ENCODE measurements around the gene FCRLB.
"Not testable (repeated sequence)": the region's sequence is repeated elsewhere in the genome, so short reads cannot be mapped to it uniquely, and the experiment has no call there.

The FCRLB gene

DNA sequence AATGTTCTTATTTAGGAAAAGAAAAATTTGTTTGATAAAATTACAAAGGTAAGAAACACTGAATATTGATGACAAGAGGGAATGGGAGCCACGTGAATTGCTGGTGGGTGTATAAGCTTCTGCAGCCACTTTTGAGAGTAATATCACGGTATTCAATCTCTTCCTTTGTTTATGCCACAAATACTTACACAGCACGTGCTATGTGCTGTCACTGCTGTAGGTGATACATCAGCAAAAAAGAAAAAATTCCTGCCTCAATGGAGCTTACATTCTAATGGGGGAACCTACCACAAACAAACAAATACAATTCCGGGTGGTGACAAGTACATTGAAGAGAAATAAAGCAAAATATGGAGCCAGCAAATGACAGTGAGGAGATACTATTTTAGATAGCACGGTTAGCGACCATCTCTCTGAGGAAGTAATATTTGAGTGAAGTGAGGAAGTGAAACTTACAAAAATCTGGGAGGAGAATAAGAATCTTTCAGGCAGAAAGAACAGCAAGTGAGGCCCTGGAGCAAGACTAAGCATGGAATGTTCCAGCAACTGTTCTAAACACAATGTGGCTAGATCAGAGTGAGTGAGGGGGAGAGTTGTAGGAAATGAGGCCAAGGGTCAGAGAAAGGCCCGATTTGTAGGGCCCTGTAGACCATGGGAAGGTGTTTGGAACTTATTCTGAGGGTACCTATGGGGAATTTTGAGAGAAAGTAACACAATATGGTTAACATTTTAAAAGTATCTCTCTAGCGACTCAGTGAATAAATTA is 2.6 kb upstream of the FCRLB start:
- intact Hi-C loops (cut with DNase I) = no loop called here
- DNase-seq = no peak

DNA sequence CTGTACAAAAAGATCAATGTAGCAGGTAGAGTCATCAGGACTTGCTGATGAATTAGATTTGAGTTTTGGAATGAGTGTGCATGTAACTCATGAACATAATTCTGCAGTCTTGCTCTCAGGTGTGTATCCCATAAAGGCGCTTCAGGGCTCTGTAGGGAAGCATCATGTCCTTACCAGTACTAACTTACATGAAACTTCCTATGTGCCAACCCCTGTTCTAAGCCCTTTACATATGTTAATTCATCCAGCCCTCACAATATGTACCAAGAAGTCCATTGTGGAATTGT is 2.1 kb upstream of the FCRLB start:
- no peak for DNase-seq
- intact Hi-C loops (cut with DNase I) = no loop called here

DNA sequence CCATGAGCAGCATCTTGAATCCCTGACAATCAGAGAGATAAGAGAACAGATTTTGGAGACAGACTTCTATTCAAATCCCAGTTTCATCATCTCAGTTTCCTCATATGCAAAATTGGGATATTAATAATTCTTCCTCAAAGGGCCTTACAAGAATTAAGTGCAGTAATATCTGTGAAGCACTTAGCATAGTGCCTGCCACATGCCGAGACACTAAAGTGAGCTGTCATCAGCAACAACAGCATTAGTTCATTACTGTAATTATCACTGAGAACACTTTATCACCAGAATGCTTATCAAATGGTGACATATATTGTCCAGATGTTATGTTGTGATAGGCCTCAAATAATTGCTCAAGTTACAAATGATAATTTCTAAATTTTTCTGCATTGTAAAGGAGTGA is 922 bp upstream of the FCRLB start:
- no peak for DNase-seq
- intact Hi-C loops (cut with DNase I) = no loop called here

DNA sequence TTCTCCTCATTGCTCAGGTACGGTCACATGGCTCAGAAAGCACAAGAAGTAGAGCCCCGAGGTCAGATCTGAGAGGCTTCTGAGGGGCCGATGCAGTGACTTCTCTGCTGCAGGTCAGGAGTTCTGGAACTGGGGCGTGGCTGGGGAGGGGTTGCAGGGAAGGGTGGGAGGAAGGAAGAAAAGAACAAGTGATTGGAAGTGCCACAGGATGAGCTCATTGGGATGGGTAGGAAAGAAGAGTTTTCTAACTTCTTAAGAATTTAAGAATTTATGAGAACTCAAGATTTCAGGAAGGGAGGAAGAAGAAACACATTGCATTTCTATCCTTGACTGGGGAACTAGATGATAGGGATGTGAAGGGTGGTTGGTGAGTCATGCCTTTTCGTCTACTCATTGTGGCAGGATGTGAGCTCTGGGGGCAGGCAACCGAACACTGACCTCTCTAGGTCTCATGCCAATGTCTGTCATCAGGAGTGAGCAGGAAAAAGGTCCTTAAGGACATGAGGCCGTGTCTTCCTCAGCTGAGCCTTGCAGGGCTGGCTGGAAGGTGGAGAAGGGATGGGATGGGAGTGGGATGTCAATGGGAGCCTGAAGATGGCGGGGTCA is 497 bp downstream of the FCRLB start:
- intact Hi-C loops (cut with DNase I) = no loop called here
- DNase-seq = no peak

DNA sequence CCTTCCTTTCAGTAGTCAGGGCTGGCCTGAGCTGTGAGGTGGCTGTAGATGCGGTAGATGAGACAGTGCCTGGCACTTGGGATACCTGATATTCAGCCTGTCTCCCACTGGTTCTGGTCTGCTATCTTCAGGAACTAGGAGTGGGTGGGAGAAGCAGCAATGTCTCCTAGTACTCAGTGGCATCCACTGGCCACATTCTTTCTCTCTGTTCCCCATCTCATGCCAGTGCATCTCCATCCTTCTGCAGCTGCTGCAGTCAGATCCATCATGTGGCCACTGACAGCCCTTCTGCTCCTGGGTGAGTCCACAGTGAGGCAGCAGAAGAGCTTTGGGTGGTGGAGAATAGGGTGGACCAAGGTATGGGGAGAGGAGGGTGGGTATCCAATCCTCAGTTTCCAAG is 1.1 kb downstream of the FCRLB start:
- no peak for DNase-seq
- intact Hi-C loops (cut with DNase I) = no loop called here

DNA sequence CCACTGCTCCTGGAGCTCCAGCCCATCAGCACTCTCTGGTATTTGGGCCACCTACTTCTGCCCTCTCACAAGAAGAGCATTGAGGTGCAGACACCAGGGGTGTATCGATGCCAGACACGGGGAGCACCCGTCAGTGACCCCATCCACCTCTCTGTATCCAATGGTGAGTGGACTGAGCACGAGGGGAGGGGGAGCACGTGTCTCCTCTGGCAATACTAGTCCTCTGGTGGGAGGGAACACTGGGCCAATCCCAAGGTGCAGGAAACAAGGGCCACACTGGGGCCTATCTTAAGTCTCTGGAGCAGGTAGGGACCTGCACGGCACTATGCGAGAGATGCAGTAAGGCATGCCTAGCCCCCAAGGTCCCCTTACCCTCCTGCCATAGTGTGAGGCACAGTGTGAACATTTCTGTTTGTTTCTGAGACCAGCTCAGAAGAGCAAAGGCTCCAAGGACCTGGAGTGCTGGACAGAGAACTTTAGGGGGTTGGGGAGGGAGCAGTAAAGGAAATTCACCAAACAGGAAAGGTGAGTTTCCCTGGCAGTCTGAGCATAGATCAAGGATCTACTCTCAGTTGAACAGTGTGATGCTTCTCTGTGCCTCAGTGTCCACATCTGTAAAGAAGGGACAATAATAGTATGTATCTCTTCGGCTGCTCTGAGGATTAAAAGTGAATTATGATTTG is 2.3 kb downstream of the FCRLB start:
- no peak for DNase-seq
- intact Hi-C loops (cut with DNase I) = no loop called here

DNA sequence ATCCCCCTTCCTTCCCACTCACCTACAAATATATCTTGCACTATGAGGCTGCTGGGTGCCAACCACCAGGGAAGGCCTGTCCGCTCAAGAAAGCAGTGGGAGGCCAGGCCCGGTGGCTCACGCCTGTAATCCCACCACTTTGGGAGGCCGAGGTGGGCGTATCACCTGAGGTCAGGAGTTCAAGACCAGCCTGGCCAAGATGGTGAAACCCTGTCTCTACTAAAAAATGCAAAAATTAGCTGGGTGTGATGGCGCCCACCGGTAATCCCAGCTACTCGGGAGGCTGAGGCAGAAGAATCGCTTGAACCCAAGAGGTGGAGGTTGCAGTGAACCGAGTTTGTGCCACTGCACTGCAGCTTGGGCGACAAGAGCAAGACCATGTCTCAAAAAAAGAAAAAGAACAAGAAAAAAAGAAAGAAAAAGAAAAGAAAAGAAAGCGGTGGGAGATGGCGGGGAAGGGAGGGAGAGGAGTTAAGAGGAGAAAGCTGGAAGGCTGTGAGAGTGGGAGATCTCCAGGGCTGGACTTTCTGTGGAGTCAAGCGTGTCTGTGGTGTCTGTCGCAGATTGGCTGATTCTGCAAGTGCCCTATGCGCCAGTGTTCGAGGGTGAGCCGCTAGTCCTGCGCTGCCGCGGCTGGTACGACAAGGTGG is 4.0 kb downstream of the FCRLB start:
- intact Hi-C loops (cut with DNase I); DNase-seq: not testable (repeated sequence)

DNA sequence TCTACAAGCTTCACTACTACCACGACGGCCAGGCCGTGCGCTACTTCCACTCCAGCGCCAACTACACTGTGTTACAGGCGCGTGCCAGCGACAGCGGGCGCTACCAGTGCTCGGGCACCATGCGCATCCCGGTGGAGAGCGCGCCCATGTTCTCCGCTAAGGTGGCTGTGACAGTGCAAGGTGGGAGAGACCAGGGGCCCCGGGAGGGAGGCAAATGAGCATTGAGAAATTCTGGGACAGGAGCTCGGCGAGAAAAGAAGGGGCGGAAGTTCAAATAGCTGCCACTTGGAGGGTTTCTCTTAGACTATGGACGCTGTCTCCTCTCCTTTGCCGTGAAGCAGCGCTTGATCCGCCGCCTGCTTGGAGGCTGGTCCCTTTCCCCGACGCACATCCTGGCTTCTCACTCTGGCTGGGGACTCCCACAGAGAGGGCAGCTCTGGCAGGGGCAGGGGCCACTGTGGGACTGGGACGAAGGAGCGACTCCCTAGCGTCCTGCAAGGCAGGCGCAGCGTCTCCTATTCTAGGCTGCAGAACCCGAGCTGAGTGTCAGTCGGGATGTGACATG is 4.6 kb downstream of the FCRLB start:
- peak; percentile 31 to 94 (median 63) for DNase-seq
- intact Hi-C loops (cut with DNase I) = no loop called here

DNA sequence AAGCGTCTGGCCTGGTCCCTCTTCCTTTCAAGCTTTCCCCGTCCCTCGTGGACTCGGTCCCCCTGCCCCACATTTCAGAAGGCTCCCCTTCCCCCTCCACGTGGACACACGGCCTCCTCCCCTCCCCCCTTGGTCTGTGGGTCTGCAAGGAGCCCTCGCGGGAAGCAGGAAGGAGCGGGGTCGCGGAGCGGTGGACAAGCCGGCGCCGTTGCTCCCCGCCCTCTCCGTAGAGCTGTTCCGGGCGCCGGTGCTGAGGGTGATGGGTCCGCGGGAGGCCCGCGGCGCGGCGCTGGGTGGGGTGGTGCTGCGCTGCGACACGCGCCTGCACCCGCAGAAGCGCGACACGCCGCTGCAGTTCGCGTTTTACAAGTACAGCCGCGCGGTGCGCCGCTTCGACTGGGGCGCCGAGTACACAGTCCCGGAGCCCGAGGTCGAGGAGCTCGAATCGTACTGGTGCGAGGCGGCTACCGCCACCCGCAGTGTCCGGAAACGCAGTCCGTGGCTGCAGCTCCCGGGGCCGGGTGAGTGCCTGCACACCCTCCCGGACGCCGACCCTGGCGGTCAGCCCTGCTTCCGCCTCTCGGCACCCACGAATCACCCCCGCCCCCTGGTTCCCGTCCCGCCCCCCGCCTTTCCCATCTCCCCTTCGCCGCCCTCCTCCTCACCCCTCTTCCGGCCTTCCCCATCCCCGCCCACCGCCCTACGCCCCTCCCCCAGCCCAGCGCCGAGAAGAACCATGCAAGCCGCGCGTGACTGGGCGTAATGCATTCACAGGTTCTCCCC is 5.3 kb downstream of the FCRLB start:
- intact Hi-C loops (cut with DNase I) = no loop called here

DNA sequence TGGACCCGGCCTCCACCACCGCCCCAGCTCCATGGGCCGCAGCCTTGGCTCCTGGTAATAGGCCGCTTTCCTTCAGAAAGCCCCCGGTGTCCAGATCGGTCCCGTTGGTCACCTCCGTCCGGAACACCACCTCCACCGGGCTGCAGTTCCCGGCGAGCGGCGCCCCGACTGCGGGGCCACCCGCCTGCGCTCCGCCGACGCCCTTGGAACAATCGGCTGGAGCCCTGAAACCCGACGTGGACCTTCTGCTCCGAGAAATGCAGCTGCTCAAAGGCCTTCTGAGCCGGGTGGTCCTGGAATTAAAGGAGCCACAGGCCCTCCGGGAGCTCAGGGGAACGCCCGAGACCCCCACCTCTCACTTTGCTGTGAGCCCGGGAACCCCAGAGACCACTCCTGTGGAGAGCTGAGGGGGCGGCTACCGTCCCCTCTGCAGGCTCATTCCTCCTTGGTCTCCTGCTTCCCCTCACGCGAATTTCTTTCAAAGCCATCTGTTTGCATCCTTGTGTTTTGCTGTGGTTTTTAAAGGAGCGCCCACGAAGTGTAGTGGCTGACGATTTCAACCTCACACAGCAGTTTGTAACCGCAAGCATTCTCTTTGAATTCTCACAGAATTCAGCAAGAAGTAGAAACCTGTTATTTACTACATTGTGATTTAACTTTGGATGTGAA is 6.0 kb downstream of the FCRLB start:
- intact Hi-C loops (cut with DNase I) = no loop called here
- peak in 2 of 10 donors; percentile 78 to 80 for DNase-seq

More for the DNA sequence above, 5.3 kb downstream of the FCRLB start:
- DNase-seq = peak; percentile 46 to 94 (median 72)

DNA sequence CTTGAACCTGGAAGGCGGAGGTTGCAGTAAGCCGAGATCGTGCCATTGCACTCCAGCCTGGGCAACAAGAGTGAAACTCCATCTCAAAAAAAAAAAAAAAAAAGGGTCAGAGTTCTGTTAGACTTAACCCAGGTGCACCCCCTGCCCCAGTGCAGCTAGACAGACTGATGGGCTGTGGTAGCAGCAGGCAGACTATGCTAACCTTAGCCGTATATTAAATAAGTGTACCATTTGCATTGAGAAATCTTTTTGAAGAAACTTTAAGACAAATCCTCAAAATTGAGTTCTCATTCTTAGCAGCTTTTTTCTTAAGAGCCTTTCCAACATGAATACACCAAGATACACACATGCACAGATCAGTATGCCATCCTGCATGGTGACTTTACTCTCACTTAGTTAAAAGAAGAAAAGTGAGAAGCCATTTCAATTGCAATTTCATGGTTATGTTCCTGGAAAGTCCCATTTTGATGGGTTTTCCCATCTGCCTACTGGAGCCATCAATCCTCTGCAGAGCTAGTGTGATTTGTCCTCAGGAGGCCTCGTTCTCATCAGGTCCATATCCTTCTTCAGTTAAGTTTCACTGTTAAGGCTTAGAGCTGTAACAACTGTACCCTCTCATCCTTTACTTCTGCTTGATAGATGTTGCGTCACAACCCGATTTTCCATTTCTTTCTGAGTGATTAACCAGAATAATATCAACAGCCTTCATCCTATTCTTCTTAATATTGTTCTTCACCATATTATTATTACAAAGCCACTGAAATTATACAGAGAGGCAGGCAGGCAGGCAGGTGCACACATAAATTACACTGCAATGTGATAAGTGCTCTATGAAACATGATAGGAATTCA is 7.3 kb downstream of the FCRLB start:
- intact Hi-C loops (cut with DNase I) = no loop called here

DNA sequence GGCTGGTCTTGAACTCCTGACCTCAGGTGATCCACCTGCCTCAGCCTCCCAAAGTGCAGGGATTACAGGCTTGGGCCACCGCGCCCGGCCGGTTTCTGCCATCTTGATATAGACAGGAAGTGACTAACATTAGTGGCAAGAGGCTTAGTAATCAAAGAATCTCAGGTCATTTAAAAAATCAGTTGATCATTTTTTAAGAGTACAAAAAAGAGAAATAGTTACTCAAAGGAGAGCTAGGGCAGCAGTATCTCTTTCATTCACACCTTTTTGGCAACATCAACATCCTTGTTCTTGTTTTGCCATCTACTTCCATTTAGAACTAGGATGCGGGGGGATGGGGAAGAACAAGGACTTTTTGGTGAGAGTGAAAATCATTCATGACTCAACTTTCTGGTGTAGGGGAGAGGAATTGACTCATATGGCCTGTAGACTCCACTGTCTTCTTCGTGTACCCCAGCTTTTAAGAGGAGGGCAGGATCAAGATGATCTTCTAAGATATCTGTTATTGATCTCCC is 8.8 kb downstream of the FCRLB start:
- intact Hi-C loops (cut with DNase I) = no loop called here
- DNase-seq = no peak

More for the DNA sequence above, 7.3 kb downstream of the FCRLB start:
- no peak for DNase-seq

DNA sequence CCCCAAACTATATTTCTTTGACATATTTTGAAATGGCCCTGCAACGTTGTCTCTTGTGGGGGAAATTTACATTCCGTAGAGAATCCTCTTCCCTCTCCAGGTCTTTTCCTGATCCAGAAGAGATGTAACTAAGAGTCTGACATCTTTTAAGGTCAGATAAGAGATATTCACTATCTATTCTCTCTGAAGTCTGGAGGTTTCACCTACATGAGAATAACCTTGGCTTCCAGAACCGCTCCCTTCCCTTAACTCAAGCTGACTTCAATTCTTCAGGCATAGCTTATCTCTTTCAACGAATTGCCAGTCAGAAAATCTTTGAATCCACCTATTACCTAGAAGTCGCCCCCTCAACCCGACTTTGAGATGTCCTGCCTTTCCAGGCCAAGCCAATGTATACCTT is 9.9 kb downstream of the FCRLB start:
- intact Hi-C loops (cut with DNase I) = no loop called here
- DNase-seq = no peak

DNA sequence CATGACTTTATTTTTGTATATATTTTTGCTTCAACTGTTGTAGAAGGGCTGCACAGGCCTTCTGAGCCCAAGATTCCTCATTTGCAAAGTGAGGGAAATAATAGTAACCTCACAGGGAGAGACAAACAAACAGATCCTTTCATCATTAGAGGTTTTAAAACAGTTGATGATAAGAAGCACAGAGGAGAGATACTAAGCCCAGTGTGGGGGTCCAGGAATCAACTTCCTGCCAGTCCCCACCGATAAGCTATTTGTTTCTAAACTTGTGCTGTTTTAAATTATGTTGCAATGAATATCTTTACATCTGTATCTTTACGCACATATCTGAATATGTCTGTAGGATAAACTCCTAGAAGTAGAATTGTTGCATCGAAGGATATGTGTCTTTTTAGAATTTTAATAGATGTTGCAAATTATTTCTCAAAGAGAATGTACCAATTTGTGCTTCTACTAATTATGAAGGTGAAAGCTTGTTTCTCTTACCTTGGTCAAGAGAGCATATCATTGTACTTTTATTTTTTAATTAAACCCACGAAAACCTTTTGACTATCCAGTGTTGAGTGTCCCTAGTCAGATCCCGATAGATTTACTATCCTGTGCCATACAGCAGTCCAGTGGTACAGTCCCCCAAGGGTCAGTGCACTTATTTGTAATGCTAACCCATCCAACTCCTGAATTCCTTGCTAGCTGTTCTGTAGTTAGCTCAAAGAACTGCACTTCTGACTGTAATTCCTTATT is 10.8 kb downstream of the FCRLB start:
- intact Hi-C loops (cut with DNase I) = no loop called here
- DNase-seq = no peak

DNA sequence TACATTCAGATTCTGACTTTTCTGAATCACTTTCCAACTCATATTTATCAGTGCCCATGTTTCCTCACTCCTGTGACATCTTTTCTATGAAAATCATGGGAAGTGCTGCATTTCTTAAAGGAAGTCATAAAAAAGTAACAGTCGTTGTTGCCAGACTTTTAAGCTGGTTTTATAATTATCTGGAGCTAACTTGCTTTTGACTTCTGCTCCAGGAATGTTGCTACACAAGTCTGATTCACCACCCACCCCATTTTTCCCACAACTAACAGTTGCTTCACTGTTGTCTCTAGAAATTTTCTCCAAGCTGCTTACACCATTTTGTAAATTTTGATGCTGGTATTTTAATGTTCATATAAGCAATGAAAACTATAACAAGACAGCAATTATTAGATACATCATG is 12.2 kb downstream of the FCRLB start:
- intact Hi-C loops (cut with DNase I) = no loop called here
- DNase-seq = no peak

DNA sequence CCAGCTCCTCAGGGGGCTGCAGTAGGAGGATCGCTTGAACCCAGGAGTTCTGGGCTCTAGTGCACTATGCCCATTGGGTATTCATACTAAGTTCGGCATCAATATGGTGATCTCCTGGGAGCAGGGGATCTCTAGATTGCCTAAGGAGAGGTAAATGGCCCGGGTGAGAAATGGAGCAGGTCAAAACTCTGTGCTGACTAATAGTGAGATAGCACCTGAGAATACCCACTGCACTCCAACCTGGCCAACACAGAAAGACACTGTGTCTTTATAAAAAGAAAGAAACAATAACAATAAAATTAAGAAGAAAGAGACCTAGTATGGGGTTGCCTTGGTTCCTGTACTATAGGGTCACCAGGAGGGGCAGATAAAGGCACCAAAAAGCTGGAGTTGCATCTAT is 14.5 kb downstream of the FCRLB start:
- intact Hi-C loops (cut with DNase I) = no loop called here

DNA sequence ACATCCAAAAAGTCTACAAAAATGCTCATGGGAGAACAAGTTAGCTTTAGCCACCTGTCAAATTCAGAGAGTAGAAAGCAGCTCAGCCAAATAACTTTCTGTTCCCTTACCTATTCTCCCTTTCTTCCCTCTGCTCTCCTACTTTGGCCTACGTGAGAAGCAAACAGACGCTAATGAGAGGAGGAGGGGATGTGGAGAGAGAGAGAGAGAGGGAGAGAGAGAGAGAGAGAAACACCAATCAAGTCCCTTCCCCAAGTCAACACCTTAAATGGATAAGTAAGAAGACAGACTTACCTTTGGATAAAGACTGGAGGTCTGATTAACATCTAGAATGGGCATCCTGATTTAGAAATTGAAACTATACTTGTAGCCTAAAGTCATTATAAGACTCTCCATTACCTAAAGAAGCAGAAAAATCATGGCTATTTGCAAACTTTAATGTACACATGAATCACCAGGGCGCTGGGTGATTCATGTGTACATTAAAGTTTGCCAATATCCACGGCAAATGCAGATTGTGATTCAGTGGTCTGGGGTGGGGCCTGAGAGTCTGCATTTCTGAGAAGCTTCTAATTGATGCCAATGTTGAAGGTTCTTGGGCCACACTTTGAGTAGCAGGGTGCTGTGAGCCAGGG is 15.1 kb downstream of the FCRLB start:
- intact Hi-C loops (cut with DNase I) = no loop called here

More for the DNA sequence above, 14.5 kb downstream of the FCRLB start:
- no peak for DNase-seq

DNA sequence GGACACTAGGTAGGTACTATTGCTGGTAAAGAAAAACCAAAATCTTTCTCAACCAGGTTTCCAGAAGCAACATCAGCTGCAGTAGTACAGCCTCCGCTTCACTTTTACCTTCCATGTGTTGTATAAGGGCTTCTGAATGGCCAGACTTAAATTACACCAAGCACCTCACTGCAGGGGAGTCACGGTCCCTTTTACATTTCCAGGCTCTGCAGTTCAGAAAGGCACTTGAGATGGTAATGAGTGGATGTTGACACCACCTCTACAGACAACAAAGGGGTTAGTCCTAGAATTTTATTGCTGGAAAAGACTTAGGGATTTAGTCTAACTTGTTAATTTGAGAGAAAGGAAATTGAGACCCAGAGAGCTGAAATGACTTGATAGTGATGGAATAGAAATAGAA is 16.3 kb downstream of the FCRLB start:
- intact Hi-C loops (cut with DNase I) = no loop called here
- DNase-seq = no peak

More for the DNA sequence above, 15.1 kb downstream of the FCRLB start:
- DNase-seq = no peak
